Smooth muscle cell (in vitro differentiated cells): ENCODE measurements around the gene TGM4. TPM values are rescaled to one million over a fixed set of nuclear protein-coding genes. Genes with fewer than 3 reads are reported as not detected.
A peak's percentile ranks its signal among the peaks of the same experiment; 100 is the strongest.
"Not testable (repeated sequence)": the region's sequence is repeated elsewhere in the genome, so short reads cannot be mapped to it uniquely, and the experiment has no call there.

Experiments used
- DNase-seq: peaks from one replicate; lab custom pipeline; 2025; ENCODE audit not compliant: unreplicated experiment; lab: John Stamatoyannopoulos, UW
- H2AFZ ChIP-seq: fragments of 200-600 bp; sonication (generic); 2 replicates; pipeline ENCODE4 v1.6.0; 2016; ENCODE audit warnings: antibody characterized with exemption, low read depth, mild to moderate bottlenecking
- H3F3A ChIP-seq: fragments of 200-600 bp; sonication (generic); 2 replicates; pipeline ENCODE4 v1.6.0; 2017; ENCODE audit warnings: antibody characterized with exemption, low read depth
- H3K27ac ChIP-seq: fragments of 200-600 bp; sonication (generic); 2 replicates; pipeline ENCODE4 v1.5.1; 2016; ENCODE audit warnings: low read depth, mild to moderate bottlenecking
- H3K27me3 ChIP-seq: fragments of 200-600 bp; sonication (generic); 2 replicates; pipeline ENCODE4 v1.6.1; 2016; ENCODE audit warnings: low read depth, mild to moderate bottlenecking
- H3K36me3 ChIP-seq: fragments of 200-600 bp; sonication (generic); 2 replicates; pipeline ENCODE4 v1.5.1; 2016; ENCODE audit warnings: low read depth
- H3K4me1 ChIP-seq: fragments of 200-600 bp; sonication (generic); 2 replicates; pipeline ENCODE4 v1.5.1; 2016; ENCODE audit warnings: low read depth
- H3K4me2 ChIP-seq: fragments of 200-600 bp; sonication (generic); 2 replicates; pipeline ENCODE4 v1.6.0; 2016; ENCODE audit warnings: mild to moderate bottlenecking
- H3K4me3 ChIP-seq: fragments of 200-600 bp; sonication (generic); 2 replicates; pipeline ENCODE4 v1.5.1; 2016; ENCODE audit warnings: mild to moderate bottlenecking
- H3K79me2 ChIP-seq: fragments of 200-600 bp; sonication (generic); 2 replicates; pipeline ENCODE4 v1.6.0; 2016; ENCODE audit warnings: low read depth, mild to moderate bottlenecking
- H3K9ac ChIP-seq: fragments of 200-600 bp; sonication (generic); 2 replicates; pipeline ENCODE4 v1.6.0; 2016; ENCODE audit warnings: low read depth
- H3K9me3 ChIP-seq: fragments of 200-600 bp; sonication (generic); replicated peaks from 2 replicates; pipeline ENCODE4 v1.5.1; 2016; ENCODE audit warnings: low read depth
- H4K20me1 ChIP-seq: fragments of 200-600 bp; sonication (generic); 2 replicates; pipeline ENCODE4 v1.6.0; 2016; ENCODE audit warnings: low read depth
- WGBS: methylation state at CpG from one replicate; pipeline ENCODE4 v1.1.7; 2016; ENCODE audit warnings: low lambda C conversion rate; 5-methylcytosine and 5-hydroxymethylcytosine counted together
- polyA plus RNA-seq: library from polyadenylated mRNA; unstranded; fragments of >200 nt; fragmentation: Nextera tagmentation; extraction: Ambion mirVana; gene quantifications from 2 replicates; pipeline ENCODE4 v1.2.1, GENCODE V29; 2016
- total RNA-seq: library from RNA; depleted of rRNA; stranded (reverse); fragments of >200 nt; gene quantifications from 2 replicates; pipeline ENCODE4 v1.2.3, GENCODE V29; 2014
- TF ChIP-seq, protein P1 (sequence below): fragments of 200-600 bp; sonication (generic); IDR thresholded peaks from 2 replicates; pipeline ENCODE4 v1.5.1; 2017; ENCODE audit warnings: borderline replicate concordance, mild to moderate bottlenecking, antibody characterized with exemption; ENCODE audit not compliant: insufficient read depth, poor library complexity, severe bottlenecking

TGM4 gene
- total and polyA plus RNA-seq, 2 experiments from 2014 or later, result not detected

DNA sequence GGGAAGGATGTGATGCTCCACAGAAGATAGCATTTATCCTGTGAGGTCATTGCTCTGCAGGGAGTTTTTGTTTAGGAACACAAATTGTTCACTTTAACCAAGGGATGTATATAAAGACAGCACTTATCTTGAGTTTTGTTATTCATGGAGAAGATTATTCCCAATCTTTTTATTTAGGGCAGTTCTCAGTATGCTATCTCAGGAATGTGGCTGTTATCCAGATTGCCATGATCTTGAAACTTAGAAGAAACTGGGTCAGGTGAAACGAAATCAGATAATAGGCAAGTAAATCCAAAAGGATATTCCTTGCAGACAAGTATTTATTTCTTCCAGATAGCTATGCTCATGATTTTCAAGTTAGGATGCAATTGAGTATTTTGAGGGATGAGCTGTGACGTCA lies 32.0 kb upstream of the TGM4 start:
- Histone ChIP-seq H3K4me2 (no peak overlapping the region), H3F3A (peaks cover 15% of the 10 kb centered on the region), H2AFZ (no peak overlapping the region), H3K4me1 (peaks cover 6% of the 10 kb centered on the region), H3K9ac (no peak overlapping the region), H3K9me3 (no peaks in the 10 kb centered on the region), H3K27me3 (no peaks in the 10 kb centered on the region), H3K36me3 (no peaks in the 10 kb centered on the region), H3K27ac (no peak overlapping the region), H3K79me2 (no peaks in the 10 kb centered on the region), H3K4me3 (no peak overlapping the region), H4K20me1 (no peaks in the 10 kb centered on the region)
- TF ChIP-seq, protein P1, sequence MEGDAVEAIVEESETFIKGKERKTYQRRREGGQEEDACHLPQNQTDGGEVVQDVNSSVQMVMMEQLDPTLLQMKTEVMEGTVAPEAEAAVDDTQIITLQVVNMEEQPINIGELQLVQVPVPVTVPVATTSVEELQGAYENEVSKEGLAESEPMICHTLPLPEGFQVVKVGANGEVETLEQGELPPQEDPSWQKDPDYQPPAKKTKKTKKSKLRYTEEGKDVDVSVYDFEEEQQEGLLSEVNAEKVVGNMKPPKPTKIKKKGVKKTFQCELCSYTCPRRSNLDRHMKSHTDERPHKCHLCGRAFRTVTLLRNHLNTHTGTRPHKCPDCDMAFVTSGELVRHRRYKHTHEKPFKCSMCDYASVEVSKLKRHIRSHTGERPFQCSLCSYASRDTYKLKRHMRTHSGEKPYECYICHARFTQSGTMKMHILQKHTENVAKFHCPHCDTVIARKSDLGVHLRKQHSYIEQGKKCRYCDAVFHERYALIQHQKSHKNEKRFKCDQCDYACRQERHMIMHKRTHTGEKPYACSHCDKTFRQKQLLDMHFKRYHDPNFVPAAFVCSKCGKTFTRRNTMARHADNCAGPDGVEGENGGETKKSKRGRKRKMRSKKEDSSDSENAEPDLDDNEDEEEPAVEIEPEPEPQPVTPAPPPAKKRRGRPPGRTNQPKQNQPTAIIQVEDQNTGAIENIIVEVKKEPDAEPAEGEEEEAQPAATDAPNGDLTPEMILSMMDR, result no peak
- no peak for DNase-seq
- 96% methylated on average over 2 of the region's 2 CpGs for WGBS

DNA sequence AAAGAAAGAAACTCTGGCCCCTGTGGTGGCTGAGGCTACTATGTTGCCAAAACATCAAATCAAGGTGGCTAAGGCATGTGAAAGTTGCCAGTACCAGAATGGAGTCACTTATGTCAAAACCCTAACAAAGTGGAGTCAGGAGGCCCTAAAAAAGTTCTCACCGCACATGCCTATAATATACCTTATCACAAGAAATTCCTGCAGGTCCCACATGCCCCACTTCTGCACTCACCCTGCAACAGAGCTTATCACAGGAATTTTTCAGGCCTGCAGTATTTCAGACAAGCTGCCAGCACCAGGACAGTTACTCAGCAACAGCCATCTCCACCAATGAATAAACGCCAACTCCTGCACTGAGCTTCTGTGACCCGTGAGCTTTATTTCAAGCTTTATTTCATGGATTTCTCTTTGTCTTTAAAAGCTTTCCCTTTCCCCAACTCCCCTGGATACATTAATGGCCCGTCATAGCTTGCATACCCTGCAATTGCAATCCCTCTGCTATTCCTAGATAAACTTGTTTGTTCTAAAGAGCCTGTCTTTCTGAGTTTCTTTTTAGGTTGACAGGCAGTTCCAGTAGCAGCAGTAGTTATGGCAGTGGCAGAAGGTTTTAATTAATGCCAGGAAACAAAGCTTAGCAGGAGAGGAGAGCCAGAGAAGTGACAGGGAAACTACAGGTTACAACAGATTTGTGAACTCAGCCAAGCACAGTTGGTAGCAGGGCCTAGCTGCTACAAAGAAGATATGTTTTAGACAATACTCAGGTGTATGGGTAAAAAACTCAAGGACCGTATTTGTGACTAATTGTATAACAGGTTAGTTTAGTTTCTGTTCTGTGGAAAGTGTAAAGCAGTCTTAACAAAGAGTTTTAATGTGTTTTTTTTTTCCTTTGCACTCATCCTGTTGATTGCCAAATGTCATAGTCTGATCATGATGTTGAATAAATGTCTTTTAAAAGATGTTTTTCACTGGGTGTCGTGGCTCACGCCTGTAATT lies 28.6 kb upstream of the TGM4 start:
- H3K27me3 ChIP-seq, result no peaks in the 10 kb centered on the region
- H3K79me2 ChIP-seq, result no peaks in the 10 kb centered on the region
- no peaks in the 10 kb centered on the region for H3K9me3 ChIP-seq
- DNase-seq, result no peak
- H4K20me1 ChIP-seq, result no peaks in the 10 kb centered on the region
- peaks cover 15% of the 10 kb centered on the region for H3F3A ChIP-seq
- peak overlapping the region; percentile 84 for H3K27ac ChIP-seq
- peaks cover 6% of the 10 kb centered on the region for H3K4me1 ChIP-seq
- peak overlapping the region; percentile 20 for H3K4me3 ChIP-seq
- peak overlapping the region; percentile 38 for H2AFZ ChIP-seq
- H3K9ac ChIP-seq, result peak overlapping the region; percentile 9
- WGBS, result 36% methylated on average over 7 of the region's 7 CpGs
- H3K4me2 ChIP-seq, result peak overlapping the region; percentile 84
- H3K36me3 ChIP-seq, result no peaks in the 10 kb centered on the region
- TF ChIP-seq, protein P1, result no peak

DNA sequence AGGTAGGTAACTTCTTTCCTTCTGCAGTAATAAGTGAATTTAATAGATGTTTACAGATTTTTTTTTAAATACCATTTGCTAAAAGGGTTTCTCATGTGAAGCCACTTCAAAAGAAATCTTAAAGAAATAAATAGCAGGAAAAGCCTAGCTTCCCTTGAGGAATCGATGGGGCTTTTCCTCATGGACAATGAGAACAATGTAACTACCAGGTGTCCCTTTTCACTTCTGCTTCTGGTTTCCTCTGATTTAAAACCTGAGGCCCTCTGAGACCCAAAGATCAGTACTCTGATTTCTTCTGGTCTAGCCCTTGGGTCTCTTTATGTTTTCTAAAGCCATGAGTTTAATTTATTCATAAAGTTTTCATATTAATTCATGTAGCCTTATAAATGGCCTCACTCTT lies 25.8 kb upstream of the TGM4 start:
- H3K4me2 ChIP-seq, result no peak overlapping the region
- no peak overlapping the region for H3K4me3 ChIP-seq
- no peaks in the 10 kb centered on the region for H4K20me1 ChIP-seq
- TF ChIP-seq, protein P1, result no peak
- H3K36me3 ChIP-seq, result peaks cover 6% of the 10 kb centered on the region
- H3F3A ChIP-seq, result peaks cover 15% of the 10 kb centered on the region
- DNase-seq, result no peak
- no peaks in the 10 kb centered on the region for H3K9me3 ChIP-seq
- no peak overlapping the region for H3K9ac ChIP-seq
- 96% methylated on average over 1 of the region's 1 CpG for WGBS
- peaks cover 6% of the 10 kb centered on the region for H3K4me1 ChIP-seq
- no peaks in the 10 kb centered on the region for H3K79me2 ChIP-seq
- H3K27me3 ChIP-seq, result no peaks in the 10 kb centered on the region
- no peak overlapping the region for H2AFZ ChIP-seq
- H3K27ac ChIP-seq, result no peak overlapping the region

DNA sequence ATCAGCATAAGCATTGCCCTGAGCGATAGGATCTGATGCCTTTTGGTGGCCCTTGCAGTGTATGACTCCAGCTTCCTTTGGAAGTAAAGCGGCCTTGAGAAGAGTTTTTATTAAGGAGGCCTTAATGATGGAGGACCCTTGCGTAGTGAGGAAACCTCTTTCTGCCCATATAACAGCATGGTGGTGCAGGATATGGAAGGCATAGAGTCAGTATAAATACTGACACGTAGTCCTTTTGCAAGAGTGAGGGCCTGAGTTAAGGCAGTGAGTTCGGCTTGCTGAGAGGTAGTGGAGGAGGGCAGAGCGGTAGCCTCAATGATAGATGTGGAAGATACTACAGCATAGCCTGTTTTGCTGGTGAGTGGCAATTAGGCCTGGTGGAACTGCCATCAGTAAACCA lies 17.7 kb upstream of the TGM4 start:
- not testable (repeated sequence) for H3K79me2 ChIP-seq, H3K36me3 ChIP-seq, H3F3A ChIP-seq, H3K27ac ChIP-seq, H3K4me1 ChIP-seq, H2AFZ ChIP-seq, DNase-seq, H3K9me3 ChIP-seq, H3K27me3 ChIP-seq, H3K4me3 ChIP-seq, H3K9ac ChIP-seq, H4K20me1 ChIP-seq, H3K4me2 ChIP-seq
- WGBS, result 98% methylated on average over 6 of the region's 6 CpGs
